Stimulated activated CD8-positive, alpha-beta memory T cell treated with anti-CD3 and anti-CD28 coated beads, Interleukin-4, amount 100 ng/mL, for 1 hour (primary cell): ENCODE results near the gene DCLK1.

Experiments used
- DNase-seq, 2 donors: peaks; one replicate each; pipeline ENCODE4 v3.0.0-alpha.2; 2020; ENCODE audit warnings: low read depth in 2 of 2, low spot score in 1 of 2

The DCLK1 gene

DNA sequence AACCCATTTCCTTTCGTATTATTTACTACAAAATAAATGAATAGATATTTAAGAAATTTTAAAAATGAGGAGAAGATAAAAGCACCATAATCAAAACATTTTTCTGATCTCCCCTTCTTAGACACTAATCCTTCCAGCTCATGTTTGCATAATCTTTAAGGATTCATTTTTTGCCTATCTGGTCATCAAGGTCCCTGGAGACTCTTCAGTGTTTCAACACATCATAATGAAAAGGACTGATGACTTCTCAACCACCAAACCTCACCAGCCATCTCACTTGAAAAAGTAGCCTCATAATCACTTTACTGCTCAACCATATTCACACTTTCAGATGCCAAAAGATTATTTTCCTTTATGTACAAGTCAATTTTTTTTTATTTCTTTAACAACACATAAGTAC is 80.1 kb downstream of the DCLK1 start:
- DNase-seq, result no peak

DNA sequence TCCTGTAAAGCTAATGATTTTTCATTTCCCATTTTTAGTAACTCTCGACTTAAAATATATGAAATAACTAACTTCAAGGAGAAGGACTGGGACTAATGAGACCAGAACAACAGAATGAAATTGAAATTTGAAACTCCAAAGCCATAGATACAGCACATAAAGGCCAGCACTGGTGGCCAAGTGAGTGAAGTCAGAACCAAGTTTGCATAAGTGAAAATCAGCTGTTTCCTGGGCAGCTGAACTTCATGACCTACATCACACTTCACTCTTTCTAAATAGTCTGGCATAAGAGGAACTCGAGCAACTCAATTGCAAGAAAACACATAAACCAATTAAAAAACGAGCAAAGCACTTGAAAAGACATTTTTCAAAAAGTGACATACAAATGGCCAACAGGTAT is 84.5 kb downstream of the DCLK1 start:
- no peak for DNase-seq

GRCh38 chr13:36038785-36039555 is 92.2 kb downstream of the DCLK1 start:
- DNase-seq, result no peak

GRCh38 chr13:36033035-36033434 is 98.1 kb downstream of the DCLK1 start:
- no peak for DNase-seq

DNA sequence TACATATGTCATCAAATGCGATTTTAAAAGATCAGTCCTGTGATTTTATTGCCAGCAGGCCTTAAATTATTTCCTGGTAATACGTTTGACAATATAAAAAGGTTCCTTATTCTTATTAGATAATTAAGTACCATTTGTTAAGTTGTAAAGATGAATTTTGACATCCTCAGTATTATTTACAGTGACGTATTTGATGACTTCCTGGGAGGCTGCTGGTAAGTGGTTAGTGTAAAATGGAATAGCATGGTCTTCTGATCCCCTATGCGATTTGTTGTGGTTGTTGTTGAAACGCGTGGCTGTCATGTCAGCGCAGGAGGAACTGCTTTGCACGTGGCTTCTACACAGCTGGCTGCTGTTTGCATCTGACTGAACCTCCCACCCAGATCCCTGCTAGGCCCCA is 99.7 kb downstream of the DCLK1 start:
- DNase-seq, result no peak

- DNase-seq, result no peak
These were observed 100.4 kb downstream of the DCLK1 start for GRCh38 chr13:36030670-36031331.

DNA sequence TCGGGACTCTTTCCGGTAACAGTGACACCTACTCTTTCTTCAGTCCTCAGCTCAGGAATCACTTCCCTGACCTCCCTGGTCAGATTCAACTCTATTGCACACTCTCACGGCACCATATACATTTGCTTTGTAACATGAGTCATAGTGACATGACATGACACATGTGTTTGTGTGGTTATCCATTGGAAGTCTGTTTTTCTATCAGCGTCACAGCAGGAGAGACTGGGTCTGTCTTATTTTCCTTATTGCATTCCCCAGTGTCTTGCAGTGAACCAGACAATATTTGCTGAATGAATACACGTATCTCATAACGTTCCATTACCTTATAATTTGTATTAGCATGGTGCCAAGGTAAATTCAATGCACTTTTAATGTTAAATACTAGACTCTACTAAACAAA is 102.0 kb downstream of the DCLK1 start:
- DNase-seq, result no peak

DNA sequence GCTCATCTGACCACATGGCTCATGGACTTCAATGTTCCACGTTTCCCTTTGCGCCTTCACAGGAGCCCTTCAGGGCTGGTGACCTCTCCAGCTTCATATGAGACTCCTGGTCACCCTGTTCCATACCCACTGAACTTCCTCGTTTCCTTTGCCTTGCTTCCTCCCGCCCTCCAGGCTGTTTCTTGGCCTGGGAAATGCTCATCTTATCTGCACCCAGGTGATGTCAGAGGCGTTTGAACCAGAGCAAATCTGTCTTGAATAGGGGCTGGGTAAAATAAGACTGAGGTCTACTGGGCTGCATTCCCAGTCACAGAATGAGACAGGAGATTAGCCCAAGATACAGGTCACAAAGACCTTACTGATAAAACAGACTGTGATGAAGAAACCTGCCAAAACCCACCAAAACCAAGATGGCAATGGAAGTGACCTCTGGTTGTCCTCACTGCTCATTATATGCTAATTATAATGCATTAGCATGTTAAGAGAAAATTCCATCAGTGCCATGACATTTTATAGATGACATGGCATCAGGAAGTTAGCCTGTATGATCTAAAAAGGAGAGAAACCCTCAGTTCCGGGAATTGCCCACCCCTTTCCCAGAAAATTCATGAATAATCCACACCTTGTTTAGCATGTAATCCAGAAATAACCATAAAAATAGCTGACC is 102.7 kb downstream of the DCLK1 start:
- no peak for DNase-seq

DNA sequence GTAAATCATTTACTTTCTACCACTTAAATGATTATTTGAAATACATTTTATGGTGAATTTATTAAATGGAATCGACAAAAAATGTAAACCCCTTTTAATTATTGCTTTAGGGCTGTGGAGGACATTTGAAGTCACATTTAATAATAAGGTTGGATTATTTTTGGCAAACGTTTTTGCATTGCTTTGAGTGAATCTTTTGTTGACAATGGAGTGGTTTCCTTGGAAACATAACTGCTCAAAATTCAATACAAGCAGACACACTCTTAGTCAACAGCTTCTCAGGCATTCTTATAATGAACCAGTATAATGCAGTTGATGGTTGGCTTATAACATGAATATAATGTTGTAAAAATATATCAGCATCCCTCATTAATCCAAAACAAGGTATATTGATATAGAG is 104.7 kb downstream of the DCLK1 start:
- DNase-seq, result no peak

DNA sequence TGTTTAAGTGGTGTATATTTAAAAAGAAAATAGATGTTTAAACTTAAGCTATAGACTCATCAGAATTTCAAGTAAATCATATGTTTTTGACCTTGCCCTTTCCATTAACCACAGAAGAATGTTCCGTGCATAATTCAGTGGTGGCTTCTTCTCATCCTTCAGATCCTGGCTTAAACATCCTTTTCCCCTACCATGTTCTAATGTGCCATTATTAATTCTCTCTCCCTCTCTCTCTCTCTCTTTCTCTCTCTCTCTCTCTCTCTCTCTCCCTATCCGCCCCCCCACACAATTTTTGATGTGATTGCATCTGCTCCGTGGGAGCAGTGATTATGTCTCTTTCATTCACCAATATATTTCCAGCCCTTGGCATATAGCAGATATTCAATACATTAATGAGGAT is 116.4 kb downstream of the DCLK1 start:
- no peak for DNase-seq

DNA sequence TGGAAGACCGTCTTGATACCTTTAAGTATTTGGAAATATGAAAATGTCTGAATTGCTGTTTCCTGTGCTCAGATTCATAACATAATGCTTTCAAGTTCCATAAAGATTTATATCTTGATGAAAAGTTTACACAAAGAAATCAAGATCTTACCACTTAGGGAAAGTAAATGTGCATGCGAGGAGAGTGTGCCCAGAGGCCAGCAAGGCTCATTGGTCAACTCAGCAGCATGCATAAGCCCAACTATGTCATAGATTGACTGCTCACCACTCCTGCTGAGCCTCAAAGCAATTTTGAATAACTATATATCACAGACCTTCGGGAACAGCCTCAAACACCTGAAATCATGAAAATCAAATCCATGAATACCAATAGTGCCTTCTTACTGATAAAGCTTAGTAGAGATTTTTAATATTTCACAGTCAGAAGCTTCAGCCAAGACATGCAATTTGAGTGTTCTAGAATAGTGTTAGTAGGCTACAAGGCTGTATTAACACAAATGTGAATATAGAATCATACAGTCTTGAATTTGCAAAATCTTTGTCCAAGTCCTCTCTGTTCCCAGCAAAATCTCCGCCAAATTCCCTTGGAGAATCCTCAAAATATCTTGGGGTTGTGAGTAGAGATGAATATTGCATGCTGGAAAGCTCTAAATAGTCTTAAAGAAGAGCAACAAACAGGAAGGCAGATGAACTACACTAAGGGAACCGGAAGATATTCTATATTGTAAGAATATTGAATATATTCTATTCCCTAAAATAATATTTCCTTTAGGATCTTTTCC is 124.1 kb downstream of the DCLK1 start:
- no peak for DNase-seq

DNA sequence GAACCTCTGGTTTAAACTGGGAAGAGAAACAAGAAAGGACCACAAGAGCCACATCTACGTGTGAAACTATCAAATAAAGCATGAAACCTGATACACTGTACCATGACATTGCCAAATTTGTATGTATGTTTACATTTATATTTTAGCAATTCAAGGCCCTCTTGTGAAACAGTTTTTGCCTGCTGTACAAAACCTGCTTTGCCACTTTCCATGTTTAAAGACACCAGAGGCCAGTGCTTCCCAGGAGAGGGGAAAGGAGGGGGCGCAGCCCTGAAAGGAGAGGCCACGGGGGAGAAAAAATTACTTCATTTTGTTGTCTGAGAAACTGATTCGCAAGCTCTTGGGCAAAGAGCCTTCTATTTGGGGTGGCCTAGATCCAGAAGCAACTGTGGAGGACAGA is 124.8 kb downstream of the DCLK1 start:
- DNase-seq, result no peak

GRCh38 chr13:36001561-36001960 is 129.6 kb downstream of the DCLK1 start:
- DNase-seq, result no peak

- no peak for DNase-seq
These were observed 131.2 kb downstream of the DCLK1 start for GRCh38 chr13:36000028-36000427.

GRCh38 chr13:35996360-35996759 is 134.8 kb downstream of the DCLK1 start:
- no peak for DNase-seq

DNA sequence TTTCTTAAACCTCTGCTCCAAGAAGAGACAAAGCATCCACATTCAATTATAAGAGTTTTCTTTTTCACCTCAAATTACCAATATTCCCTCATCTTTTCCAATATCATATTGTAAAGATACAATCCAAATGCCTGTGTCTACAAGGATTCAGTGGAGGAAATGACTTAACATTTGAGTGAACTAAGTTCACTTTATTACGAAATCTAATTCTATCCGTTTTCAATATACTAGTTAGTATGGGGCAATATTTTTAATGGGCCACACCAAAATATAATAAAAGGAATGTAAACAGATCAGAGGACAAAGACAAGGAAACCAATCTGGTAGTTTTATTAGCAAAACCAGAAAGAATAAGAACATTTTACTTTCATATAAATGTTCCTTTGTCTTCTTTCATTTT is 136.0 kb downstream of the DCLK1 start:
- no peak for DNase-seq

DNA sequence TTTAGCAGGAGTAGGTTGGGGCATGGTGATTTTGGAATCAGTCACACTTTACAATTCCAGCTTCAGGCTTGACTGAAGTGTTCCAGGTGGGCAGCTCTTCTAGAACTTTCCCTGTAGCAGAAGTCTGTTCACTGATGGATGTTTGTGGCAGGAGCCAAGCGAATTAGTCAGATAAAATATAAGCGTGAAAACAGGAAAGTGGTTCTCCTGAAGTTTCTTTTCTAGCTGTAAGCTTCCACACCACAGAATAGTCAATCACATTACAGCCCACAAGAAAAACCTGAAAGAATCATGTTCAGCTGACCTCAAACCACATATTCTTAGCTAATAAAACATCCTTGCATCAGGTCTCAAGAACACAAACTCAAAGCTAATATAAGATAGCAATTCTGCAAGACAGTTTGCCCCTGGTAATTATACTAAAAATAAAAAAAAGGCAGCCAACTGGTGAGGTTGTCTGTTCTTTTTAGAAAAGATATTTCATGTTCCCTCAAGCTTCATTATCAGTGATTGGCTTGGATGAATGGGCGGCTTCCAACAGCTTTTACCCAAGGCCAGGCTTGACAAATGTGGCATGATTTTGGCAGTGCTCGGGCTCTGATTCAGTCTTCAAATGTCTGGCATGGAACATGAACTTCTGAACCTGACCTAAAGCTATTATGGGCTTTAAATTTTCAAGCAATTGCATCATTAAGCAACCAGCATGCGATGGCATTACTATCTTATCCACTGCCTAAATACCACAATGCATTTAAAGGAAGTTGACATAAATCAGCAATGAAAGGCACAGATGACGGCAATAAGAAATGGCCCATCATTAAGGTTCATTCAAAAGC is 136.8 kb downstream of the DCLK1 start:
- no peak for DNase-seq

DNA sequence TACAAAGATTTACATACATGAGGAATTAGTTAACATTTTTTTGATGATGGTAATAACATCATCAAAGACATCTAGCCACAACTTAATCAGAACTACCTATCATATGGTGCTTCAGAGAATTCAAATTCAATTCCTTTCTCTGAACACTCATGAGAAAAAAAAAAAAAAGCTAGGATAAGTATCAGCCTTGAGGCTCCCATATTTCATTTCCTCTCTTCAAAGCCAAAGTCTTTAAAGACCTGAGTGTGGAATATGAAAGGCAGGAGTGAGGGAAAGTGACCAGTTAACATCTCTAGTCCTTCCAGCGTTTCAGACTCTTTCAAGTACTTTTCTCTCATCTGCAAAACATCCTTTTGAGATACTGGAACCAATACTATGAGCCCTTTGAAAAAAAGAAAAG is 137.5 kb downstream of the DCLK1 start:
- no peak for DNase-seq

DNA sequence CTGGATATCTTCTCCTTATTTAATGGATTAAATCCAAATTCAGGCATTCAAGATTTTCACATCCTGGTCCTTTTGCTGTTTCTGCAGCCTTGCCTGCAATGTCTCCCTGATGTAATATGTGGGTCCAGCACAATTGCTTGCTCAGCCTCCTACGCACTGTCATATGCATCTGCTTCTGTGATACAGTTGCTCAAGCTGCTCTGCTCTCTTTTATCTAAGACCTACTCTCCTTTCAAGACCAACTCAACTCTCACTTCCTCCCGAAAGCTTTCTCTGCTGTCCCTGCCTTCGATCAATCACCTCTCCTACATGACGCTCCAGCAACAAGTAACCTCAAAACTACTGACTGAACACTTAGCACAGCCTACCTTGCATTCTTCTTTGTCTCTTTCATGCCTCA is 138.2 kb downstream of the DCLK1 start:
- no peak for DNase-seq

- DNase-seq, result no peak
These were observed 141.0 kb downstream of the DCLK1 start for GRCh38 chr13:35990196-35990595.

GRCh38 chr13:35988648-35989081 is 142.5 kb downstream of the DCLK1 start:
- no peak for DNase-seq
